CD8-positive, alpha-beta memory T cell (primary cell): ENCODE data around the gene MCM10. TPM values are rescaled to one million over a fixed set of nuclear protein-coding genes. Genes with fewer than 3 reads are reported as not detected.
A peak's percentile ranks its signal among the peaks of the same experiment; 100 is the strongest.

Experiments
- CTCF ChIA-PET: fragments of 350-600 bp; sonication (Branson Sonifier 250); formaldehyde crosslinking; loops from one replicate; lab custom pipeline; 2021; ENCODE audit warnings: antibody characterized with exemption; lab: Charles Lee
- POLR2A ChIA-PET: fragments of 350-600 bp; sonication (Branson Sonifier 250); formaldehyde crosslinking; loops from one replicate; lab custom pipeline; 2021; ENCODE audit warnings: antibody characterized with exemption; lab: Charles Lee
- DNase-seq, 5 donors: peaks; one replicate each; pipeline versions ENCODE4 v3.0.0 to v3.0.0-alpha.2; 2020 to 2022; ENCODE audit warnings: mixed read lengths in 1 of 5
- H3K27ac ChIP-seq: one replicate; pipeline ENCODE4 v1.7.0; 2013; ENCODE audit warnings: low read depth, mild to moderate bottlenecking, low read length, moderate library complexity
- H3K27me3 ChIP-seq: 2 replicates; pipeline ENCODE4 v1.7.0; 2013; ENCODE audit warnings: low read length, mild to moderate bottlenecking; ENCODE audit not compliant: insufficient read depth, poor library complexity, severe bottlenecking
- H3K36me3 ChIP-seq: 2 replicates; pipeline ENCODE4 v1.7.0; 2013; ENCODE audit warnings: mild to moderate bottlenecking, low read length, moderate library complexity; ENCODE audit not compliant: insufficient read depth
- H3K4me1 ChIP-seq: 2 replicates; pipeline ENCODE4 v1.7.0; 2013; ENCODE audit warnings: mild to moderate bottlenecking, low read length, moderate library complexity; ENCODE audit not compliant: insufficient read depth
- H3K4me3 ChIP-seq: 2 replicates; pipeline ENCODE4 v1.7.0; 2013; ENCODE audit warnings: mild to moderate bottlenecking, low read length
- H3K9me3 ChIP-seq: 2 replicates; pipeline ENCODE4 v1.7.0; 2013; ENCODE audit warnings: mild to moderate bottlenecking, low read length
- H3K27ac Mint-ChIP-seq, 8 donors: one replicate each; pipeline ENCODE4 v1.8.0; 2020 to 2021; ENCODE audit warnings: mixed read lengths in 8 of 8, mild to moderate bottlenecking in 6 of 8, inconsistent platforms in 3 of 8, moderate library complexity in 3 of 8
- H3K27me3 Mint-ChIP-seq, 2 donors: one replicate each; pipeline ENCODE4 v1.8.0; 2020 to 2021; ENCODE audit warnings: mixed read lengths in 2 of 2, mild to moderate bottlenecking in 1 of 2, moderate library complexity in 1 of 2
- H3K36me3 Mint-ChIP-seq, 3 donors: one replicate each; pipeline ENCODE4 v1.8.0; 2020 to 2021; ENCODE audit warnings: mixed read lengths in 3 of 3, inconsistent platforms in 1 of 3, mild to moderate bottlenecking in 1 of 3
- H3K4me1 Mint-ChIP-seq, 3 donors: one replicate each; pipeline ENCODE4 v1.8.0; 2020 to 2021; ENCODE audit warnings: mixed read lengths in 3 of 3, inconsistent platforms in 1 of 3, mild to moderate bottlenecking in 1 of 3
- H3K4me3 Mint-ChIP-seq, 7 donors: one replicate each; pipeline ENCODE4 v1.8.0; 2020 to 2021; ENCODE audit warnings: mixed read lengths in 7 of 7, mild to moderate bottlenecking in 6 of 7, moderate library complexity in 4 of 7, inconsistent platforms in 2 of 7
- H3K9me3 Mint-ChIP-seq, 5 donors: one replicate each; pipeline ENCODE4 v1.8.0; 2020 to 2022; ENCODE audit warnings: mixed read lengths in 5 of 5, mild to moderate bottlenecking in 3 of 5, moderate library complexity in 2 of 5, inconsistent platforms in 1 of 5
- polyA plus RNA-seq: library from polyadenylated mRNA; unstranded; fragments of 300-500 nt; fragmentation: Illumina TruSeq; gene quantifications from one replicate; pipeline ENCODE4 v1.2.3, GENCODE V29; 2021
- total RNA-seq, 2 experiments: library from RNA; stranded (reverse); gene quantifications; one replicate each; pipeline ENCODE4 v1.2.3, GENCODE V29; 2021

The MCM10 gene
- total and polyA plus RNA-seq, 3 experiments from 2014 or later = 71.3 to 73.1 TPM; not detected in 1

GRCh38 chr10:13206546-13207443 lies 45.4 kb downstream of the MCM10 start:
- H3K9me3 Mint-ChIP-seq = no peaks in the 10 kb centered on the region
- H3K4me1 ChIP-seq = no peaks in the 10 kb centered on the region
- H3K27ac ChIP-seq = no peak overlapping the region
- no peak for DNase-seq
- no peaks in the 10 kb centered on the region for H3K4me1 Mint-ChIP-seq
- ChIA-PET CTCF (interaction anchor here (1.7 kb wide), 1 partner anchor 97 kb away, joined by 6 read pairs; no protein-coding TSS in a partner anchor), POLR2A (no interaction called here)
- H3K36me3 Mint-ChIP-seq = no peaks in the 10 kb centered on the region
- H3K27ac Mint-ChIP-seq = no peak overlapping the region
- no peaks in the 10 kb centered on the region for H3K27me3 ChIP-seq
- H3K27me3 Mint-ChIP-seq = no peaks in the 10 kb centered on the region
- no peaks in the 10 kb centered on the region for H3K9me3 ChIP-seq
- no peaks in the 10 kb centered on the region for H3K36me3 ChIP-seq
- no peak overlapping the region for H3K4me3 Mint-ChIP-seq
- no peak overlapping the region for H3K4me3 ChIP-seq

DNA sequence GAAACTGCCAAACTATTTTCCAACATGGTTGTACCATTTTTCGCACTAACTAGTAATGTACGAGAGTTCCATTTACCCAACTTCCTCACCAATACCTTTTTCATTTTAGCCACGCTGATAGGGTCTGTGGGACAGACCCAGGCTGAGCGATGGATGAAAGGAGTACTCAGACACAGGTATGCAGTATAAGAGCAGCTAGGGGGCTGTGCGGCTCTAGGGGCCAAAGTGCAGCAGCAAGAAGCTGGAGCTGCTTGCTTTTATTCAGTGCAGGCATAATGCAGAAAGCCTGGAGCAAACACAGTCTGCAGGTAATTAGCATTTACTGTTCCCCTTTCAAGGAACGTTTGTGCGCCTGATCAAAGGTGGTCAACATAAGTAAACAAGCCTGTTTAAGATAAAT lies 51.8 kb downstream of the MCM10 start:
- Histone ChIP-seq H3K27ac (no peak overlapping the region), H3K4me3 (no peak overlapping the region), H3K4me1 (no peaks in the 10 kb centered on the region), H3K9me3 (no peaks in the 10 kb centered on the region), H3K27me3 (no peaks in the 10 kb centered on the region), H3K36me3 (no peaks in the 10 kb centered on the region)
- ChIA-PET CTCF (no interaction called here), POLR2A (no interaction called here)
- Mint-ChIP-seq H3K36me3 (no peaks in the 10 kb centered on the region), H3K9me3 (no peaks in the 10 kb centered on the region), H3K27me3 (no peaks in the 10 kb centered on the region), H3K4me1 (no peaks in the 10 kb centered on the region), H3K27ac (no peak overlapping the region), H3K4me3 (no peak overlapping the region)
- no peak for DNase-seq

DNA sequence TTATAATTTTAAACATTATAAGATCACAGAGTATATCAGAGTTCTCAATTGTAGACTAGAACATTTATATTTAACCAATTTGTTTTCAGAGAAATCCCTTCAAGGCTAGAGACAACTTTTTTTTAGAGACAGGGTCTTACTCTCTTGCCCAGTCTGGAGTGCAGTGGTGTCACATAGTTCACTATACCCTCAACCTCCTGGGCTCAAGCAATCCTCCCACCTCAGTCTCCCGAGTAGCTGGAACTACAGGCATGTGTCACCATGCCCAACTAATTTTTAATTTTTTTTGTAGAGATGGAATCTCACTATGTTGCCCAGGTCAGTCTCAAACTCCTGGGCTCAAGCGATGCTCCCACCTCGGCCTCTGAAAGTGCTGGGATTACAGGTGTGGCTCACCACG lies 57.5 kb downstream of the MCM10 start:
- Histone ChIP-seq H3K27me3 (no peaks in the 10 kb centered on the region), H3K36me3 (no peaks in the 10 kb centered on the region), H3K9me3 (no peaks in the 10 kb centered on the region), H3K27ac (no peak overlapping the region), H3K4me1 (no peaks in the 10 kb centered on the region), H3K4me3 (no peak overlapping the region)
- Mint-ChIP-seq H3K4me1 (no peaks in the 10 kb centered on the region), H3K9me3 (no peaks in the 10 kb centered on the region), H3K36me3 (no peaks in the 10 kb centered on the region), H3K27me3 (no peaks in the 10 kb centered on the region), H3K4me3 (no peak overlapping the region), H3K27ac (no peak overlapping the region)
- no peak for DNase-seq
- ChIA-PET POLR2A (no interaction called here), CTCF (no interaction called here)

DNA sequence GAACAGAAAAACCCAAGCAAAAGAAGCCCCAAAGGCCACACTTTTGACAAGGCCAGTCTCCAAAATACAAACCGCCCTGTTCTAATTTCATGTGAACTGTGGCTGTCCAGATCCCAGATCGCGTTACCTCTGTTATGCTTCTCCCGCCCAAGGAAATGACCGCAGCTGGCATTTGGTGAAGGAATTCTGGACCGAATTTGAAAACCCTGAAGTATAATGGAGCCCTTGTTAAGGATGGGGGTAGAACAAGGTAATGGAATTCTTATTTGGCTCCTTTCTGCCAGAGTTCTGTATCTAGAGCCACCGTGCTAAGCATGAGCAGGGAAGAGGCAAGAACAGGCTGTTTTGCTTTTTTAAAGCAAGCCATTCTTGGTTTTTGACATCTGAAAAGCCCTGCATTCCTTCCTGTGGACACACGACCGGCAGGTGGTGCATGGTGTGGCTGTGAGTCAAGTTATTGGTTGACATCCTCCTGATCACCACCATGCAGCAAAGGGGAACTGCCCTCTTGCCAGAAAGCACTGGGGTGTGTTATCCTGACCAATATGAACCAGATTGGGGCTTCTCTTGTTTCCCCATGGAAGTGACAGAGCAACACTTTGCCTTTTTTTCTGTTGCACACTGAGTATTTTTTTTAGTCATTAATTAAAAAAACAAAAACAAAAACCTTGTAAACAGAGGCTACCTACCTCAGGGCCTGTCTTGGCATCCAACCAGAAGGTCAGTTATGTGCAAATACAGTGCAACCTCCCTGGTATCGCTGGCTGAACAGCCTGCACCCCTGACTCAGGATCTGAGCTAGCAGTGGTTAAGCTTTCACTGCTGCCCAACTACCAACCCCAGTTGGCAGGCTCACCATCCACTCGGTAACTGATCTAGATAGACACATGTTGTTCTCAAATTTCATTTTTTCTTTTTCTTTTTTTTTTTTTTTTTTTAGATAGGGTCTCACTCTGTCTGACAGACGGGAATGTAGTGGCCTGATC lies 58.6 kb downstream of the MCM10 start:
- H3K27me3 Mint-ChIP-seq = peaks cover 0 to 2% of the 10 kb centered on the region in 2 donors
- no peaks in the 10 kb centered on the region for H3K36me3 Mint-ChIP-seq
- H3K4me3 ChIP-seq = no peak overlapping the region
- peak in 1 of 5 donors; percentile 9 for DNase-seq
- POLR2A ChIA-PET = no interaction called here
- H3K9me3 ChIP-seq = no peaks in the 10 kb centered on the region
- no peak overlapping the region for H3K4me3 Mint-ChIP-seq
- CTCF ChIA-PET = no interaction called here
- H3K27me3 ChIP-seq = no peaks in the 10 kb centered on the region
- H3K36me3 ChIP-seq = no peaks in the 10 kb centered on the region
- H3K4me1 ChIP-seq = no peaks in the 10 kb centered on the region
- H3K4me1 Mint-ChIP-seq = no peaks in the 10 kb centered on the region
- H3K9me3 Mint-ChIP-seq = no peaks in the 10 kb centered on the region
- H3K27ac ChIP-seq = no peak overlapping the region
- no peak overlapping the region for H3K27ac Mint-ChIP-seq

DNA sequence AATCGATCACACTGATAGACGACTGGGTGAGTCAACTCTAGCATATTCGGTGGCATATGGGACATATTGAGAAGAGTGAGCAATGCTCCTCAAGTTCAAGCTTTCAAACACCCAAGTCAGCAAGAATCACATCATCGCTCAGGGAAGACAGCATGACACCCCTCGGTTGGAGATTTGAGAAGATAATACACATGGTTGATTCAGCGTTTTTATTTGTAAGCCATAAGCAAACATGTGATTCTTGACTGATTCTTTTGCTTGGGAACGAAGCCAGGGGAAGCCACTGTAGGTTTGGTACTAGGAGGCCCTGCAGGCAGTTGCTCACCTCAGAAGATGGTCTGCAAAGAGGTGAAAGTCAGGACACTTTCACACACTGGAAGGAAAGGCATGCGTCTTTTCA lies 60.2 kb downstream of the MCM10 start:
- Mint-ChIP-seq H3K36me3 (no peaks in the 10 kb centered on the region), H3K27ac (no peak overlapping the region), H3K4me3 (no peak overlapping the region), H3K27me3 (peaks cover 0 to 2% of the 10 kb centered on the region in 2 donors), H3K4me1 (no peaks in the 10 kb centered on the region), H3K9me3 (no peaks in the 10 kb centered on the region)
- Histone ChIP-seq H3K4me1 (no peaks in the 10 kb centered on the region), H3K4me3 (no peak overlapping the region), H3K27ac (no peak overlapping the region), H3K27me3 (no peaks in the 10 kb centered on the region), H3K36me3 (no peaks in the 10 kb centered on the region), H3K9me3 (no peaks in the 10 kb centered on the region)
- ChIA-PET CTCF (interaction anchor here (1.3 kb wide), 1 partner anchor 81 kb away, joined by 3 read pairs; no protein-coding TSS in a partner anchor), POLR2A (no interaction called here)
- DNase-seq = no peak

DNA sequence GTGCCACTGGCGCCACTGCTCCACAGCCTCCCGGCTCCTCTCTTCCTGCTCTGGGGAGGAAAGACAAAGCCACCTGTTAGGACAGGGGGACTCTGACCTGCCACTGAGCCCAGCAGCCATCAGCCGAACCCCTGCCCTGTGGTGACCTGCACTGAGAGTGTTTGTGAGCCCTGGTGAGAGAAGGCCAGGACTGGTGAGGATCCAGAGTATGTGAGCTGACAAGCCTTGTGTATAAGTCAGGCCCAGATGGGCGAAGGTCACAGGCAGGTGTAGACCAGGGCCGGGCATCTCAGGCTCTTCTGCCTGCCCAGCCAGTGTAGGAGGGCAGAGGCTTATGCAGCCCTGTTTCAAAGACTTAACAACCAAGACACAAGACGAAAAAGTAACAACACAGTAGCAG lies 60.8 kb downstream of the MCM10 start:
- Mint-ChIP-seq H3K27ac (no peak overlapping the region), H3K4me1 (no peaks in the 10 kb centered on the region), H3K27me3 (peaks cover 0 to 2% of the 10 kb centered on the region in 2 donors), H3K36me3 (no peaks in the 10 kb centered on the region), H3K9me3 (no peaks in the 10 kb centered on the region), H3K4me3 (no peak overlapping the region)
- POLR2A ChIA-PET = no interaction called here
- no peak overlapping the region for H3K4me3 ChIP-seq
- no peaks in the 10 kb centered on the region for H3K27me3 ChIP-seq
- DNase-seq = no peak
- H3K27ac ChIP-seq = no peak overlapping the region
- no peaks in the 10 kb centered on the region for H3K4me1 ChIP-seq
- CTCF ChIA-PET = interaction anchor here (1.3 kb wide), 1 partner anchor 80 kb away, joined by 3 read pairs; no protein-coding TSS in a partner anchor
- no peaks in the 10 kb centered on the region for H3K9me3 ChIP-seq
- no peaks in the 10 kb centered on the region for H3K36me3 ChIP-seq

- ChIA-PET POLR2A (no interaction called here), CTCF (interaction anchor here (1.3 kb wide), 1 partner anchor 80 kb away, joined by 3 read pairs; no protein-coding TSS in a partner anchor)
- no peaks in the 10 kb centered on the region for H3K4me1 Mint-ChIP-seq
- peaks cover 0 to 2% of the 10 kb centered on the region in 2 donors for H3K27me3 Mint-ChIP-seq
- no peak for DNase-seq
- H3K27ac Mint-ChIP-seq = no peak overlapping the region
- no peaks in the 10 kb centered on the region for H3K9me3 Mint-ChIP-seq
- Histone ChIP-seq H3K27ac (no peak overlapping the region), H3K27me3 (no peaks in the 10 kb centered on the region), H3K4me1 (no peaks in the 10 kb centered on the region), H3K9me3 (no peaks in the 10 kb centered on the region), H3K36me3 (no peaks in the 10 kb centered on the region), H3K4me3 (no peak overlapping the region)
- H3K4me3 Mint-ChIP-seq = no peak overlapping the region
- H3K36me3 Mint-ChIP-seq = no peaks in the 10 kb centered on the region
Observed at GRCh38 chr10:13222566-13222965, 61.2 kb downstream of the MCM10 start.

DNA sequence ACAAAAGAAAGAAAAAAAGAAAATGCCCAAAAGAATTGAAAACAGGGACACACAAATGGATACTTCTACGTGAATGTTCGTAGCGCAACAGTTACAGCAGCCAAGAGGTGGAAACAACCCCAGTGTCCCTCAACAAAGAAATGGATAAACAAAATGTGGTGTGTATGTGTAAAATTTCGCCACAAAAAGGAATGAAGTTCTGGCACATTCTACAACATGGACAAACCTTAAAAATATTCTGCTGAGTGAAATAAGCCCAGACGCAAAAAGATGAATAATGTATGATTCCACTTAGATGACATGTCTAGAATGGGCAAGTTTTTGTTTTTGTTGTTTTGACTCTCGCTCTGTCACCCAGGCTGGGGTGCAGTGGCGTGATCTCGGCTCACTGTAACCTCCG lies 61.9 kb downstream of the MCM10 start:
- no peak overlapping the region for H3K4me3 ChIP-seq
- no peaks in the 10 kb centered on the region for H3K36me3 Mint-ChIP-seq
- no peaks in the 10 kb centered on the region for H3K36me3 ChIP-seq
- CTCF ChIA-PET = no interaction called here
- no peak overlapping the region for H3K27ac Mint-ChIP-seq
- no peaks in the 10 kb centered on the region for H3K9me3 Mint-ChIP-seq
- peaks cover 0 to 5% of the 10 kb centered on the region in 2 donors for H3K27me3 Mint-ChIP-seq
- H3K4me1 ChIP-seq = no peaks in the 10 kb centered on the region
- no peak for DNase-seq
- H3K27me3 ChIP-seq = no peaks in the 10 kb centered on the region
- H3K27ac ChIP-seq = no peak overlapping the region
- no peaks in the 10 kb centered on the region for H3K9me3 ChIP-seq
- H3K4me1 Mint-ChIP-seq = no peaks in the 10 kb centered on the region
- POLR2A ChIA-PET = no interaction called here
- H3K4me3 Mint-ChIP-seq = no peak overlapping the region
